22Rv1 (cell line): ENCODE measurements around the gene SDK1.

ENCODE experiments used
- CTCF ChIP-seq: fragments of 450-650 bp; IDR thresholded peaks from 2 replicates; pipeline ENCODE4 v1.5.1; 2017; ENCODE audit warnings: mild to moderate bottlenecking
- ZFX ChIP-seq: fragments of 450-650 bp; IDR thresholded peaks from 2 replicates; pipeline ENCODE4 v1.6.1; 2017; ENCODE audit warnings: antibody characterized with exemption, borderline replicate concordance

- TF ChIP-seq CTCF: no peak
- no peak for TF ChIP-seq ZFX
Observed at GRCh38 chr7:4288791-4289394, 987.8 kb downstream of the SDK1 start.
